Stimulated activated CD4-positive, alpha-beta T cell treated with anti-CD3 and anti-CD28 coated beads, TNF-alpha, amount 100 ng/mL, for 24 hours (primary cell): Measurements from ENCODE around the gene EVA1A.

Source experiments
- DNase-seq, 3 experiments: peaks; one replicate each; pipeline ENCODE4 v3.0.0-alpha.2; 2020; ENCODE audit warnings: low read depth in 3 of 3

EVA1A gene

GRCh38 chr2:75450068-75450467 lies 110.7 kb downstream of the EVA1A start:
- no peak for DNase-seq

- no peak for DNase-seq
These were observed 113.6 kb downstream of the EVA1A start for GRCh38 chr2:75447176-75447575.
